GM12873 (cell line): ENCODE measurements around the gene ASB1.

ENCODE experiments used
- CTCF ChIP-seq: IDR thresholded peaks from 2 replicates; pipeline ENCODE4 v1.5.1; 2012; ENCODE audit warnings: low read depth, mild to moderate bottlenecking, moderate library complexity, low read length, control low read depth; ENCODE audit not compliant: insufficient read depth; ENCODE audit errors: missing control alignments

Gene ASB1

GRCh38 chr2:238441262-238442114, 14.8 kb downstream of the ASB1 start:
- TF ChIP-seq CTCF, result no peak

- TF ChIP-seq CTCF, result no peak
Measured at GRCh38 chr2:238444242-238444641, 17.5 kb downstream of the ASB1 start.

GRCh38 chr2:238445409-238446190, 18.9 kb downstream of the ASB1 start:
- no peak for TF ChIP-seq CTCF

- TF ChIP-seq CTCF, result no peak
Measured at GRCh38 chr2:238446371-238446770, 19.6 kb downstream of the ASB1 start.

GRCh38 chr2:238448031-238448955, 21.6 kb downstream of the ASB1 start:
- no peak for TF ChIP-seq CTCF

GRCh38 chr2:238449241-238449640, 22.5 kb downstream of the ASB1 start:
- TF ChIP-seq CTCF, result no peak

GRCh38 chr2:238449909-238450417, 23.2 kb downstream of the ASB1 start:
- no peak for TF ChIP-seq CTCF
